ENCODE measurements around the gene CACNA1I. TPM values are rescaled to one million over a fixed set of nuclear protein-coding genes. Genes with fewer than 3 reads are reported as not detected.

The CACNA1I gene
- polyA plus RNA-seq, 1 of the 3 experiments (the other 2 are of a cell fraction): not detected

- H3K9ac ChIP-seq: no peak overlapping the region
- TF ChIP-seq RCOR1 (IDR thresholded peaks at IDR 0.05; ENCODE audit: low read length): no peak
- TF ChIP-seq ZBTB33 (IDR thresholded peaks at IDR 0.05; ENCODE audit: borderline replicate concordance, low read depth): no peak
- no peak for TF ChIP-seq FOXJ3 (CRISPR knock-in tag; IDR thresholded peaks at IDR 0.05)
- TF ChIP-seq USF2 (IDR thresholded peaks at IDR 0.05; ENCODE audit: borderline replicate concordance, low read depth, low read length): no peak
- POLR2A ChIA-PET: no interaction called here
Measured at GRCh38 chr22:39568278-39568981, 2.1 kb upstream of the CACNA1I start.

GRCh38 chr22:39569066-39569465, 1.5 kb upstream of the CACNA1I start:
- H3K9ac ChIP-seq: no peak overlapping the region
- ChIA-PET POLR2A (no interaction called here), CTCF (no interaction called here)
- no peaks in the 10 kb centered on the region for H3K36me3 ChIP-seq (replicated peaks in 1 of 2; ENCODE audit: control insufficient read depth in 1 of 2, insufficient read depth in 2 of 2, low read length in 1 of 2)
- DNase-seq: no peak
- H3K79me2 ChIP-seq (ENCODE audit: insufficient read depth): no peaks in the 10 kb centered on the region
- no peaks in the 10 kb centered on the region for H3K27me3 ChIP-seq (ENCODE audit: insufficient read depth)
- H3K27ac ChIP-seq (ENCODE audit: low read depth in 2 of 2, low read length in 1 of 2): no peak overlapping the region
- no peaks in the 10 kb centered on the region for H4K20me1 ChIP-seq (ENCODE audit: insufficient read depth)
- H3F3A ChIP-seq (replicated peaks; ENCODE audit: insufficient read depth): no peaks in the 10 kb centered on the region
- no peaks in the 10 kb centered on the region for H3K4me1 ChIP-seq (ENCODE audit: control insufficient read depth in 1 of 2, insufficient read depth in 2 of 2, low read depth in 1 of 2, low read length in 1 of 2)
- H2AFZ ChIP-seq (ENCODE audit: low read depth): no peak overlapping the region
- H3K9me2 ChIP-seq: no peaks in the 10 kb centered on the region
- H3K9me3 ChIP-seq: no peaks in the 10 kb centered on the region
- no peak overlapping the region for H3K4me2 ChIP-seq
- H3K4me3 ChIP-seq (ENCODE audit: low read depth in 2 of 2, low read length in 1 of 2): no peak overlapping the region
- WGBS (ENCODE audit: low lambda C conversion rate): 75% methylated on average over 3 of the region's 7 CpGs
- TF ChIP-seq USF2 (IDR thresholded peaks at IDR 0.05; ENCODE audit: borderline replicate concordance, low read depth, low read length): no peak
- TF ChIP-seq REST (IDR thresholded peaks at IDR 0.05; ENCODE audit: low read depth, low read length): no peak
- TF ChIP-seq TCF12 (IDR thresholded peaks at IDR 0.05): no peak
- no peak for TF ChIP-seq YY1 (IDR thresholded peaks at IDR 0.05; ENCODE audit: low read depth)
- no peak for TF ChIP-seq EP300 (IDR thresholded peaks at IDR 0.05; ENCODE audit: borderline replicate concordance in 1 of 2, low read depth in 1 of 2, low read length in 1 of 2)
- no peak for TF ChIP-seq FOSL2 (IDR thresholded peaks at IDR 0.05; ENCODE audit: borderline replicate concordance, low read depth)
- TF ChIP-seq USF1 (IDR thresholded peaks at IDR 0.05; ENCODE audit: borderline replicate concordance, low read depth): no peak
- no peak for TF ChIP-seq CHD2 (IDR thresholded peaks at IDR 0.05; ENCODE audit: low read length, partially characterized antibody)
- TF ChIP-seq POLR2AphosphoS5 (IDR thresholded peaks at IDR 0.05; ENCODE audit: low read depth, low read length): no peak
- no peak for TF ChIP-seq TEAD4 (IDR thresholded peaks at IDR 0.05; ENCODE audit: borderline replicate concordance, insufficient read depth)
- TF ChIP-seq CTCF (IDR thresholded peaks at IDR 0.05): no peak
- TF ChIP-seq TAF1 (IDR thresholded peaks at IDR 0.05; ENCODE audit: borderline replicate concordance, low read depth, low read length): no peak
- no peak for TF ChIP-seq FOXM1 (IDR thresholded peaks at IDR 0.05; ENCODE audit: low read depth)

More at GRCh38 chr22:39568278-39568981, 2.1 kb upstream of the CACNA1I start:
- Histone ChIP-seq H3K27ac (ENCODE audit: low read depth in 2 of 2, low read length in 1 of 2) (no peak overlapping the region), H3K36me3 (replicated peaks in 1 of 2; ENCODE audit: control insufficient read depth in 1 of 2, insufficient read depth in 2 of 2, low read length in 1 of 2) (no peaks in the 10 kb centered on the region), H3K9me2 (no peaks in the 10 kb centered on the region), H2AFZ (ENCODE audit: low read depth) (no peak overlapping the region), H3K4me2 (no peak overlapping the region), H3K9me3 (no peaks in the 10 kb centered on the region), H3F3A (replicated peaks; ENCODE audit: insufficient read depth) (no peaks in the 10 kb centered on the region), H3K27me3 (ENCODE audit: insufficient read depth) (no peaks in the 10 kb centered on the region), H4K20me1 (ENCODE audit: insufficient read depth) (no peaks in the 10 kb centered on the region), H3K79me2 (ENCODE audit: insufficient read depth) (no peaks in the 10 kb centered on the region), H3K4me3 (ENCODE audit: low read depth in 2 of 2, low read length in 1 of 2) (no peak overlapping the region), H3K4me1 (ENCODE audit: control insufficient read depth in 1 of 2, insufficient read depth in 2 of 2, low read depth in 1 of 2, low read length in 1 of 2) (no peaks in the 10 kb centered on the region)
- CTCF ChIA-PET: no interaction called here
- no peak for DNase-seq
- WGBS (ENCODE audit: low lambda C conversion rate): 89% methylated on average over 6 of the region's 19 CpGs

Data from SK-N-SH (cell line).